T-cell (primary cell): ENCODE results near the gene SCNN1G. TPM values are rescaled to one million over a fixed set of nuclear protein-coding genes. Genes with fewer than 3 reads are reported as not detected.

Source experiments
- ATAC-seq, 4 experiments: fragments of 200-7000 bp in 3 of 4; fragments of 150-1000 bp in 1 of 4; cut with Tn5 transposase; replicated peaks in 1 of 4; 1 replicate in 3 of 4; 2 replicates in 1 of 4; pipeline ENCODE4 v1.10.0; 2021; ENCODE audit warnings: moderate library complexity in 3 of 4, mild to moderate bottlenecking in 2 of 4, moderate number of reproducible peaks in 1 of 4
- CTCF ChIA-PET, 2 donors: fragments of 300-600 bp; sonication (Branson Sonifier 250); formaldehyde crosslinking; loops; one replicate each; lab custom pipeline; 2022; ENCODE audit warnings: antibody characterized with exemption in 2 of 2; lab: Charles Lee
- POLR2A ChIA-PET, 2 donors: fragments of 300-600 bp; sonication (Branson Sonifier 250); formaldehyde crosslinking; loops; one replicate each; lab custom pipeline; 2022; ENCODE audit warnings: antibody characterized with exemption in 2 of 2; lab: Charles Lee
- DNase-seq, 35 experiments: peaks; one replicate each; pipeline versions ENCODE4 v3.0.0 to v3.0.0-alpha.2; 2013 to 2023
- H3K27ac ChIP-seq: one replicate; pipeline ENCODE4 v1.5.1; 2013; ENCODE audit warnings: low read length
- H3K27me3 ChIP-seq, 2 experiments: replicated peaks in 1 of 2; 1 replicate in 1 of 2; 2 replicates in 1 of 2; pipeline versions ENCODE4 v1.6.1 to v1.7.0; 2013; ENCODE audit warnings: low read length in 1 of 2, mixed read lengths in 1 of 2; ENCODE audit not compliant: control insufficient read depth in 2 of 2, insufficient read depth in 2 of 2; ENCODE audit errors: extremely low read depth in 1 of 2
- H3K36me3 ChIP-seq, 2 donors: 1 replicate in 1 of 2; 2 replicates in 1 of 2; pipeline versions ENCODE4 v1.6.1 to v1.7.0; 2013; ENCODE audit warnings: low read length in 1 of 2; ENCODE audit not compliant: control insufficient read depth in 2 of 2, insufficient read depth in 1 of 2; ENCODE audit errors: extremely low read depth in 1 of 2
- H3K4me1 ChIP-seq, 2 experiments: 1 replicate in 1 of 2; 2 replicates in 1 of 2; pipeline versions ENCODE4 v1.6.1 to v1.7.0; 2013; ENCODE audit warnings: low read length in 2 of 2, mixed read lengths in 1 of 2; ENCODE audit not compliant: insufficient read depth in 2 of 2, control insufficient read depth in 1 of 2; ENCODE audit errors: extremely low read depth in 1 of 2
- H3K4me3 ChIP-seq, 2 donors: 1 replicate in 1 of 2; 2 replicates in 1 of 2; pipeline versions ENCODE4 v1.5.1 to v1.7.0; 2013; ENCODE audit warnings: mild to moderate bottlenecking in 2 of 2, low read length in 1 of 2, moderate library complexity in 1 of 2; ENCODE audit not compliant: control insufficient read depth in 1 of 2; ENCODE audit errors: extremely low read depth in 1 of 2
- H3K9me3 ChIP-seq: 2 replicates; pipeline ENCODE4 v1.7.0; 2013
- H3K27ac Mint-ChIP-seq, 2 donors: one replicate each; pipeline ENCODE4 v1.8.0; 2020 to 2021; ENCODE audit warnings: mild to moderate bottlenecking in 2 of 2, mixed read lengths in 2 of 2
- H3K27me3 Mint-ChIP-seq, 2 donors: one replicate each; pipeline ENCODE4 v1.8.0; 2021 to 2022; ENCODE audit warnings: mixed read lengths in 2 of 2
- H3K36me3 Mint-ChIP-seq: one replicate; pipeline ENCODE4 v1.8.0; 2021; ENCODE audit warnings: mixed read lengths
- H3K4me1 Mint-ChIP-seq, 3 donors: one replicate each; pipeline ENCODE4 v1.8.0; 2020 to 2022; ENCODE audit warnings: mixed read lengths in 3 of 3, mild to moderate bottlenecking in 1 of 3
- H3K4me3 Mint-ChIP-seq, 3 donors: one replicate each; pipeline ENCODE4 v1.8.0; 2020 to 2022; ENCODE audit warnings: mild to moderate bottlenecking in 3 of 3, mixed read lengths in 3 of 3, moderate library complexity in 3 of 3
- H3K9me3 Mint-ChIP-seq, 3 donors: one replicate each; pipeline ENCODE4 v1.8.0; 2020 to 2022; ENCODE audit warnings: mixed read lengths in 3 of 3
- WGBS: methylation state at CpG from one replicate; pipeline ENCODE4 v1.1.5; 2013; ENCODE audit warnings: missing lambda C conversion rate; ENCODE audit not compliant: insufficient coverage; 5-methylcytosine and 5-hydroxymethylcytosine counted together
- total RNA-seq, 35 experiments: library from RNA in 6 of 35; stranded (reverse) in 6 of 35; fragments of 120-200 nt in 1 of 35; gene quantifications; one replicate each; pipeline versions ENCODE4 v1.2.1 to v1.2.4 and lab custom pipeline; 2013 to 2026

The SCNN1G gene
- total RNA-seq, 5 donors from 2014 or later (not counting 1 experiment from before 2014, with no cell fraction given), result not detected

GRCh38 chr16:23195366-23195978 is 12.9 kb downstream of the SCNN1G start:
- Mint-ChIP-seq H3K9me3 (no peaks in the 10 kb centered on the region), H3K4me1 (no peaks in the 10 kb centered on the region), H3K36me3 (no peaks in the 10 kb centered on the region), H3K27ac (no peak overlapping the region), H3K27me3 (peaks cover 17 to 42% of the 10 kb centered on the region in 2 donors), H3K4me3 (no peak overlapping the region)
- DNase-seq (no peak), ATAC-seq (no peak)
- POLR2A ChIA-PET, result no interaction called here
- 17% methylated on average over 1 of the region's 3 CpGs for WGBS
- CTCF ChIA-PET, result no interaction called here
- no peaks in the 10 kb centered on the region for H3K9me3 ChIP-seq
- H3K27me3 ChIP-seq, result no peaks in the 10 kb centered on the region
- H3K4me1 ChIP-seq, result no peaks in the 10 kb centered on the region
- no peaks in the 10 kb centered on the region for H3K36me3 ChIP-seq
- H3K4me3 ChIP-seq, result no peak overlapping the region
- no peak overlapping the region for H3K27ac ChIP-seq

DNA sequence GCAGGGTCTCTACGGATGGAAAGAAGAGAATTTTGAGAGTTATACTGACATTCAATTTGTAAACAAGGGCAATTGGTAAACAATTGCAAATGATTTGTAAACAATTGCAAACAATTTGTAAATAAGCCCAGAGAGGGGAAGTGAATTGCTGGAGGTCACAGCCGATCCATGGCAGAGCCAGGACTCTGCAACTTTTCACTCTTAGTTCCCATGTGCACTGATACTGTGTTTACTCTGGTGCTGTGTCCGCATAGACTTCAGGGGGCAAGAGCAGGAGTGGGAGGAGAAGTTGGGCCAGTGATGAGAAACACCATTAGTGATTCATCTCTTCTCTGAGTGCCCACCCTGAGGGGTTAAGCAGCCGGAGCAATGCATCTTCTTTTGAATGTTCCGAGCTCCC is 14.0 kb downstream of the SCNN1G start:
- WGBS, result 60% methylated on average over 4 of the region's 5 CpGs
- Mint-ChIP-seq H3K27me3 (peaks cover 22 to 44% of the 10 kb centered on the region in 2 donors), H3K4me1 (no peaks in the 10 kb centered on the region), H3K27ac (no peak overlapping the region), H3K9me3 (no peaks in the 10 kb centered on the region), H3K4me3 (no peak overlapping the region), H3K36me3 (no peaks in the 10 kb centered on the region)
- H3K4me3 ChIP-seq, result no peak overlapping the region
- H3K27me3 ChIP-seq, result peaks cover 0 to 1% of the 10 kb centered on the region in 2 experiments
- POLR2A ChIA-PET, result no interaction called here
- no peaks in the 10 kb centered on the region for H3K36me3 ChIP-seq
- H3K27ac ChIP-seq, result no peak overlapping the region
- no peaks in the 10 kb centered on the region for H3K9me3 ChIP-seq
- CTCF ChIA-PET, result no interaction called here
- H3K4me1 ChIP-seq, result no peaks in the 10 kb centered on the region
- ATAC-seq, result no peak
- no peak for DNase-seq

GRCh38 chr16:23202166-23202565 is 19.6 kb downstream of the SCNN1G start:
- DNase-seq (no peak), ATAC-seq (no peak)
- Histone ChIP-seq H3K4me1 (no peaks in the 10 kb centered on the region), H3K27me3 (peaks cover 0 to 12% of the 10 kb centered on the region in 2 experiments), H3K36me3 (no peaks in the 10 kb centered on the region), H3K9me3 (no peaks in the 10 kb centered on the region), H3K4me3 (no peak overlapping the region), H3K27ac (no peak overlapping the region)
- no peaks in the 10 kb centered on the region for H3K4me1 Mint-ChIP-seq
- H3K27ac Mint-ChIP-seq, result no peak overlapping the region
- no peaks in the 10 kb centered on the region for H3K9me3 Mint-ChIP-seq
- 91% methylated on average over 1 of the region's 1 CpG for WGBS
- ChIA-PET CTCF (no interaction called here), POLR2A (interaction anchor here in 1 of 2 donors (0.7 kb wide), 1 partner anchor 76 kb away, joined by 4 read pairs; no protein-coding TSS in a partner anchor)
- H3K27me3 Mint-ChIP-seq, result peaks cover 36 to 41% of the 10 kb centered on the region in 2 donors
- H3K36me3 Mint-ChIP-seq, result no peaks in the 10 kb centered on the region
- H3K4me3 Mint-ChIP-seq, result no peak overlapping the region

DNA sequence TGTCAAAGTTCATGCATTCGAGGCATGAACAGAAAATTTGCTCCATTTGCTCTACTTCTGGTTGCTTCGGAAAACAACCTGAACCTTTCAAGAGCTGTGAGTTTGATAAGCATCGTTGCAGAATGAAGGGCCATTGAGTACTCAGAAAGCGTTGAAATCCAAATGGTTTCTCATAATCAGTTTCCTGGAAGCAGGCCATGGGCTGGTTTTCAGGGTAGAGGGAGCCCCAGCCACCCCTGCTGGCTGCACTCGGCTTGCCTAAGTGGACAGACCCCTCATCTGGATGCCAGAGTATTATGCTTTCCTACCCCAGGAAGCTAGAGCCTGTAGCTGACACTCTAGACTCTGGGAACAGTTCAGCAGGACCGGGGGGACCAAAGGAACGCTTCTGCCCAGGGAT is 24.4 kb downstream of the SCNN1G start:
- H3K4me1 Mint-ChIP-seq, result no peaks in the 10 kb centered on the region
- no peak for ATAC-seq
- Histone ChIP-seq H3K27me3 (peaks cover 0 to 16% of the 10 kb centered on the region in 2 experiments), H3K36me3 (no peaks in the 10 kb centered on the region), H3K4me3 (no peak overlapping the region), H3K27ac (no peak overlapping the region), H3K4me1 (no peaks in the 10 kb centered on the region), H3K9me3 (no peaks in the 10 kb centered on the region)
- no peak for DNase-seq
- CTCF ChIA-PET, result interaction anchor here in 1 of 2 donors (0.6 kb wide), 1 partner anchor 864 kb away, joined by 4 read pairs; no protein-coding TSS in a partner anchor
- H3K27me3 Mint-ChIP-seq, result peaks cover 25 to 28% of the 10 kb centered on the region in 2 donors
- H3K27ac Mint-ChIP-seq, result no peak overlapping the region
- no peak overlapping the region for H3K4me3 Mint-ChIP-seq
- H3K9me3 Mint-ChIP-seq, result no peaks in the 10 kb centered on the region
- 81% methylated on average over 7 of the region's 7 CpGs for WGBS
- H3K36me3 Mint-ChIP-seq, result no peaks in the 10 kb centered on the region
- POLR2A ChIA-PET, result no interaction called here

DNA sequence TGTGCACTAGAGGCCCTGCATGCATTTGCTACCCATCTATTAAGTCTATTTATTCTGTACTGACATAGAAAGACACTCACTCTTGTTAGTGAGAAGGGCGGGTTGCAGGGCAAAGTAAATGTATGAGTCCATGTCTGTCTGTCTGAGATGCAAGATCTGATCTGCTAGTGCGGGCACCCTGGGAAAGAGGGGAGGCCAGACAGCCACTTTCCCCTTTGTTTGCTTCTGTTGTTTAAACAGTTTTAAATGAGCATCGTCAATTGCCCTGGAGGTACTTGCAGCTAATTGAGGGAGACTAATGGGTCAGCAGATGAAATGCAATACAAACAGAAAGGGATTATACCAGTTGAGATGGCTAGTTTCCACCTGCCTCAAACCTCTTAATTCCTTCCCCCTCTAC is 24.9 kb downstream of the SCNN1G start:
- CTCF ChIA-PET, result interaction anchor here in 1 of 2 donors (0.6 kb wide), 1 partner anchor 864 kb away, joined by 4 read pairs; no protein-coding TSS in a partner anchor

GRCh38 chr16:23209606-23210005 is 27.1 kb downstream of the SCNN1G start:
- H3K4me1 Mint-ChIP-seq, result no peaks in the 10 kb centered on the region

More for the DNA sequence above, 24.9 kb downstream of the SCNN1G start:
- H3K9me3 ChIP-seq, result no peaks in the 10 kb centered on the region
- POLR2A ChIA-PET, result no interaction called here
- H3K4me3 Mint-ChIP-seq, result no peak overlapping the region
- peaks cover 0 to 20% of the 10 kb centered on the region in 2 experiments for H3K27me3 ChIP-seq
- no peak overlapping the region for H3K27ac Mint-ChIP-seq
- H3K27ac ChIP-seq, result no peak overlapping the region
- no peaks in the 10 kb centered on the region for H3K9me3 Mint-ChIP-seq
- no peak overlapping the region for H3K4me3 ChIP-seq
- H3K36me3 ChIP-seq, result no peaks in the 10 kb centered on the region
- H3K27me3 Mint-ChIP-seq, result peaks cover 24 to 25% of the 10 kb centered on the region in 2 donors
- no peaks in the 10 kb centered on the region for H3K4me1 Mint-ChIP-seq
- ATAC-seq, result no peak
- DNase-seq, result no peak
- WGBS, result 68% methylated on average over 2 of the region's 3 CpGs
- H3K36me3 Mint-ChIP-seq, result no peaks in the 10 kb centered on the region
- H3K4me1 ChIP-seq, result no peaks in the 10 kb centered on the region

More at GRCh38 chr16:23209606-23210005, 27.1 kb downstream of the SCNN1G start:
- Histone ChIP-seq H3K9me3 (no peaks in the 10 kb centered on the region), H3K27ac (no peak overlapping the region), H3K4me3 (no peak overlapping the region), H3K4me1 (no peaks in the 10 kb centered on the region), H3K36me3 (no peaks in the 10 kb centered on the region), H3K27me3 (peaks cover 0 to 31% of the 10 kb centered on the region in 2 experiments)
- Mint-ChIP-seq H3K27me3 (peaks cover 17 to 26% of the 10 kb centered on the region in 2 donors), H3K9me3 (no peaks in the 10 kb centered on the region), H3K27ac (no peak overlapping the region), H3K4me3 (no peak overlapping the region), H3K36me3 (no peaks in the 10 kb centered on the region)
- CTCF ChIA-PET, result no interaction called here
- DNase-seq (no peak), ATAC-seq (no peak)
- WGBS, result 82% methylated on average over 9 of the region's 9 CpGs
- POLR2A ChIA-PET, result no interaction called here
